Astrocyte (in vitro differentiated cells and primary cell): ENCODE data around the gene BCAS1.

ENCODE experiments used
- CTCF ChIP-seq: IDR thresholded peaks from 2 replicates; pipeline ENCODE4 v1.5.1; 2011; ENCODE audit warnings: low read depth, mild to moderate bottlenecking, inconsistent platforms, low read length, moderate library complexity; ENCODE audit not compliant: insufficient read depth
- EZH2 ChIP-seq: IDR thresholded peaks from 2 replicates; pipeline ENCODE4 v1.6.1; 2012; ENCODE audit warnings: mild to moderate bottlenecking, low read length, inconsistent platforms; ENCODE audit not compliant: insufficient read depth

DNA sequence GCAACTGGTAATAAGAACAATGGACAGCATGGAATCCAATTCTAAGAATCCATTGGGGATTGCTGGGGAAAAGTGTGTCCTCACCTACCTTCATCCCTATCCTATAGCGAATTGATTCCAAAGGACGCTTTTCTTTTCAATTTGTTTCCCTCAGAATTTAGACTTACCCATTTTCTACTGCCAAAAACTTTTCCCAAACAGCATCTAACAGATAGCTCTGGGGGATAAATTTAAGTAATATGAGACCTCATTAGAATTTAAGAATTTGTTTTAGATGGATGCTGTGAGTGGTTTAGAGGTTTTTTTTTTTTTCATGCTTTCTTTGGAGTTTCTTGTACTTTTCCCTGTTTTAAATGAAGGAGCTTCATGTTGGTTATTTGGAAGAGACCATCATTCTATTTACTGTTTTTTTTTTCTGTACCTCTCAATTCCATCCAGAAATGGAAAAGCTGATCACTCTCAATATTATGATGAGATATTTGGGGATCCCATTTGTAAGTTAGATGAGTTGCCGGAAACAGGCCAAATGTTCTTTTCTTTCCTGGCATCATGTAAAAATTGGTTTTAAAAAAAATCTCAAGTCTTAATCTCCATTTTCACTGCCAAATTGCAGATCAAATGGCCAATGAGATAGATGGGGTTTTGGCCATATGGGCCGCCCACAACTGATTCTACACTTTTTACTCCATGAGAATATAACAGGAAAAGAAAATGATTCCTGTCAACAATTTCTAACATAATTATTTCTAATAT is 105.7 kb downstream of the BCAS1 start:
- TF ChIP-seq CTCF (no peak), EZH2 (no peak)
